Epidermal melanocyte (primary cell): Measurements from ENCODE around the gene C5orf15.

Source experiments
- DNase-seq: peaks from one replicate; pipeline ENCODE4 v3.0.0; 2011; ENCODE audit warnings: low spot score; ENCODE audit not compliant: insufficient read length

C5orf15 gene

GRCh38 chr5:133968204-133968980 is at the start of gene C5orf15:
C5orf15 (minus strand) TSS chr5:133968625; CDS start chr5:133968584, 41 bp downstream.
- peak; percentile 85 for DNase-seq

GRCh38 chr5:134008266-134008749 is 39.9 kb upstream of the C5orf15 start:
- no peak for DNase-seq

GRCh38 chr5:134007581-134008265 is 39.3 kb upstream of the C5orf15 start:
- DNase-seq: no peak

GRCh38 chr5:134006115-134006514 is 37.7 kb upstream of the C5orf15 start:
- no peak for DNase-seq

- DNase-seq: no peak
These were observed 37.1 kb upstream of the C5orf15 start for GRCh38 chr5:134005417-134006061.

GRCh38 chr5:134004626-134005416 is 36.4 kb upstream of the C5orf15 start, which contains the start of gene VDAC1:
VDAC1 (minus strand) TSS chr5:134004975; CDS start chr5:133993012, 11,963 bp downstream.
- peak; percentile 70 for DNase-seq

- no peak for DNase-seq
These were observed 35.6 kb upstream of the C5orf15 start for GRCh38 chr5:134003817-134004625.

GRCh38 chr5:134003064-134003816 is 34.8 kb upstream of the C5orf15 start:
- DNase-seq: no peak

- no peak for DNase-seq
These were observed 33.7 kb upstream of the C5orf15 start for GRCh38 chr5:134001938-134002731.

GRCh38 chr5:134000696-134001453 is 32.5 kb upstream of the C5orf15 start:
- DNase-seq: no peak

- DNase-seq: no peak
These were observed 31.7 kb upstream of the C5orf15 start for GRCh38 chr5:134000091-134000511.

- DNase-seq: no peak
These were observed 30.4 kb upstream of the C5orf15 start for GRCh38 chr5:133998807-133999206.

GRCh38 chr5:133998042-133998441 is 29.6 kb upstream of the C5orf15 start:
- no peak for DNase-seq

- no peak for DNase-seq
These were observed 28.3 kb upstream of the C5orf15 start for GRCh38 chr5:133996683-133997252.

- DNase-seq: no peak
These were observed 27.6 kb upstream of the C5orf15 start for GRCh38 chr5:133995883-133996563.

GRCh38 chr5:133995341-133995740 is 26.9 kb upstream of the C5orf15 start:
- DNase-seq: no peak

GRCh38 chr5:133994990-133995333 is 26.5 kb upstream of the C5orf15 start:
- no peak for DNase-seq
